ENCODE data around the gene LINC00305. TPM values are rescaled to one million over a fixed set of nuclear protein-coding genes. Genes with fewer than 3 reads are reported as not detected.

The LINC00305 gene
- not detected in 2 replicates for total RNA-seq

GRCh38 chr18:64148988-64149387 is at the start of gene LINC00305:
Gene LINC00305 (minus strand): TSS chr18:64149088.

Other genes with a start within 250 kb of the LINC00305 start
- 0.07 TPM in 1 of 2 replicates, not detected in the other for gene SERPINB10, start 241.1 kb downstream of the LINC00305 start, total RNA-seq
- gene HMSD, start 199.8 kb downstream of the LINC00305 start, total RNA-seq: 0.14 and 0.27 TPM in 2 replicates
- 49.1 and 54.5 TPM in 2 replicates for gene SERPINB8, start 179.0 kb downstream of the LINC00305 start, total RNA-seq